OCI-LY1 (cell line): ENCODE data around the gene LRRC72.
"Not testable (repeated sequence)": the region's sequence is repeated elsewhere in the genome, so short reads cannot be mapped to it uniquely, and the experiment has no call there.

Source experiments
- EZH2 ChIP-seq: fragments of 200-600 bp; sonication (generic), shearing (Covaris generic); IDR thresholded peaks from 2 replicates; pipeline ENCODE4 v1.8.0; 2017; ENCODE audit warnings: borderline replicate concordance, mixed run types, mild to moderate bottlenecking, antibody characterized with exemption, low read length, moderate library complexity, mixed read lengths
- TF ChIP-seq, protein P1 (sequence below): fragments of 200-600 bp; sonication (generic), shearing (Covaris generic); IDR thresholded peaks from 2 replicates; pipeline ENCODE4 v1.5.1; 2017; ENCODE audit warnings: mild to moderate bottlenecking, antibody characterized with exemption, low read length, moderate library complexity, mixed read lengths

DNA sequence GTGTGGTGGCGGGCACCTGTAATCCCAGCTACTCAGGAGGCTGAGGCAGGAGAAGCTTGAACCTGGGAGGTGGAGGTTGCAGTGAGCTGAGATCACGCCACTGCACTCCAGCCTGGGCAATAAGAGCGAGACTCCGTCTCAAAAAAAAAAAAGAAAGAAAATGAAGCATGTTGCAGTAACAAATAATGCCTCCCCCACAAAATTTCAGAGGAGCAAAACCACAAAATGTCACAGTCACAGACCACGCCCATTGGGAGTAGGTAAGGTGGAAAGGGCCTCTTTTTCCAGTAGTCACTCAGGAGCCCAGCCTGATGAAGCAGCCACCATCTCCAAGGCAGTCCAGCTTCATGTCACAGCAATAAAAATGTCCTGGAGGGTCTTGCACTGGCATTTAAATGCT, 20.2 kb upstream of the LRRC72 start:
- TF ChIP-seq, protein P1, sequence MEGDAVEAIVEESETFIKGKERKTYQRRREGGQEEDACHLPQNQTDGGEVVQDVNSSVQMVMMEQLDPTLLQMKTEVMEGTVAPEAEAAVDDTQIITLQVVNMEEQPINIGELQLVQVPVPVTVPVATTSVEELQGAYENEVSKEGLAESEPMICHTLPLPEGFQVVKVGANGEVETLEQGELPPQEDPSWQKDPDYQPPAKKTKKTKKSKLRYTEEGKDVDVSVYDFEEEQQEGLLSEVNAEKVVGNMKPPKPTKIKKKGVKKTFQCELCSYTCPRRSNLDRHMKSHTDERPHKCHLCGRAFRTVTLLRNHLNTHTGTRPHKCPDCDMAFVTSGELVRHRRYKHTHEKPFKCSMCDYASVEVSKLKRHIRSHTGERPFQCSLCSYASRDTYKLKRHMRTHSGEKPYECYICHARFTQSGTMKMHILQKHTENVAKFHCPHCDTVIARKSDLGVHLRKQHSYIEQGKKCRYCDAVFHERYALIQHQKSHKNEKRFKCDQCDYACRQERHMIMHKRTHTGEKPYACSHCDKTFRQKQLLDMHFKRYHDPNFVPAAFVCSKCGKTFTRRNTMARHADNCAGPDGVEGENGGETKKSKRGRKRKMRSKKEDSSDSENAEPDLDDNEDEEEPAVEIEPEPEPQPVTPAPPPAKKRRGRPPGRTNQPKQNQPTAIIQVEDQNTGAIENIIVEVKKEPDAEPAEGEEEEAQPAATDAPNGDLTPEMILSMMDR: not testable (repeated sequence)
- TF ChIP-seq EZH2: not testable (repeated sequence)
